Measurements from ENCODE around the gene WDR86.

WDR86 gene, protein sequence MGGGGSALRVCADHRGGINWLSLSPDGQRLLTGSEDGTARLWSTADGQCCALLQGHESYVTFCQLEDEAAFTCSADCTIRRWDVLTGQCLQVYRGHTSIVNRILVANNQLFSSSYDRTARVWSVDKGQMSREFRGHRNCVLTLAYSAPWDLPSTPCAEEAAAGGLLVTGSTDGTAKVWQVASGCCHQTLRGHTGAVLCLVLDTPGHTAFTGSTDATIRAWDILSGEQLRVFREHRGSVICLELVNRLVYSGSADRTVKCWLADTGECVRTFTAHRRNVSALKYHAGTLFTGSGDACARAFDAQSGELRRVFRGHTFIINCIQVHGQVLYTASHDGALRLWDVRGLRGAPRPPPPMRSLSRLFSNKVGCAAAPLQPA

DNA sequence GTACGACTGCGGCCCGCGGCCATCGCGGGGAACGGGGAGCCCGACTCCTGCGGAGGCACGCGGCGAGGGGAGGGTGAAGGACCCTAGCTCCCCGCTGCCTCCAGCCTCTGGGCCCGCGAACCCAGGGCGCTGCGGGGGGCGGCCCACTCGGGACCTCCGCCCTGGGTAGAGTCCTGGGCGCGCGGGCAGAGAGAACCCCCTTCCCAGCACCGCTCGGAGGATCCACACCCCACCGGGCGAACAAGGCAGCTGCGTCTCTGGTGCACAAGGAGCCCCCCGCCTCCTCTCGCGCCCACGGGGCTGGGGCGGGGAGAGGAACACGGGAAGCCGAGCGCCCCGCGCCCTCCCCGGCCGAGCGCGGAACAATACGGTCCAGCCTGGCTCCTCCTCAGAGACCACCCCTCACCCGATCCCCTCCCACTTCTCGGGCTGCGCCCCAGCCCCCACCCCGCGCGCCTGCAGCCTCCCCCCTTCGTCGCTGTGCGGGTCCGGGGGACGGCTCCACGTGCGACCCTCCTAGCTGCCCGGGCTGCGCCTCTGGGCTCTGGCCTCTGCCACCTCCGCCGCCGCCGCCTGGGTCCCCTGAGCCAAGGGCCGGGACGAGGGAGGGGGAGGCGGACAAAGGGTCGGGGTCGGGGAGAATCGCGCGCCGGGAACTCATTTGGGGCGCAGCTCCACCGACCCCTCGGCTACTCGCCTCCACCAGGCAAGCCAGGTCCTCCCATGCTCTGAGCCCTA lies at the start of gene WDR86:
Gene WDR86 (minus strand): TSS at position 372 of the 738 bp plus-strand sequence. CDS start 449 bp downstream, outside the sequence.
- DNase-seq (ENCODE audit: low read depth in 2 of 2, low spot score in 1 of 2), result no peak

DNA sequence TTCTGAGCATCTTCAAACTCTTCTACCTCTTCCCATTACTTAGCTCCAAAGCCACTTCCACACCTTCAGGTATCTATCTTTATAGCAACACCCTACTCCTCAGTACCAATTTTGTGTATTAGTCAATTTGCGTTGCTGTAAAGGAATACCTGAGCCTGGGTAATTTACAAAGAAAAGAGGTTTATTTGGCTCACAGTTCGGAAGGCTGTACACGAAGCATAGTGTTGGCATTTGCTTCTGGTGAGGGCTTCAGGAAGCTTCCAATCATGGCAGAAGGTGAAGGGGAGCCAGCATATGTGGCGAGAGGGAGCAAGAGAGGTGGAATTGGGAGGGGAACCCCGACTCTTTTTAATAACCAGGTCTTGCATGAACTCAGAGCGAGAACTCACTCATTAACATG lies 47.7 kb upstream of the WDR86 start:
- no peak for DNase-seq (ENCODE audit: low read depth in 2 of 2, low spot score in 1 of 2)

DNA sequence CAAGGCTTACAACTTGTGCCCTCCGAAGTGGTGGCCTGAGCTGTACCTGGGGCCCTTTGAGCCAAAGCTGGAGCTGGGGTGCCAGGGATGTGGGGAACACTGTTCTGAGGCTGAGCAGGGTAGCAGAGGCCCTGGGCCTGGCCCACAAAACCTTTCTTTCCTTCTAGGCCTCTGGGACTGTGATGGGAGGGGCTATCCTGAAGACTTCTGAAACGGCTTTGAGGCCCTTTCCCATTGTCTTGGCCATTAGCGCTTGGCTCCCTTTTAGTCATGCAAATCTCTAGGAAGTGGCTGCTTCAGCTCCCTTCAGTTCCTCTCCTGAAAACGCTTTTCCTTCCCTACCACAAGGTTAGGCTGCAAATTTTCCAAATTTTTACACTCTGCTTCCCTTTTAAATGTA lies 46.9 kb upstream of the WDR86 start:
- DNase-seq (ENCODE audit: low read depth in 2 of 2, low spot score in 1 of 2), result no peak

DNA sequence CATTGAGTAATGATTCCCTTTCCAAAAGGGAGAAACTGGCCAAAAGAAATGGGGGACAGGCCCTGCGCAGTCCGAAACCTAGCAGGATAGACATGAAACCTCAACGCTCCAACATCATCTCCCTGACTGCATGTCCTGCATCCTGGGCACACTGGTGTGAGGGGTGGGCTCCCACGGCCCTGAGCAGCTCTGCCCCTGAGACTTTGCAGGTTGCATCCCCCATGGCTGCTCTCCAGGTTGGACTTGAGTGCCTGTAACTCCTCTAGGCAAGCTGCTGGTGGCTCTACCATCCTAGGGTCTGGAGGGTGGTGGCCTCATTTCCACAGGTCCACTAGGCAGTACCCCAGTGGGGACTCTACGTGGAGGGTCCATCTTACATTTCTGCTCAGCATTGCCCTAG lies 46.4 kb upstream of the WDR86 start:
- DNase-seq (ENCODE audit: low read depth in 2 of 2, low spot score in 1 of 2), result no peak

DNA sequence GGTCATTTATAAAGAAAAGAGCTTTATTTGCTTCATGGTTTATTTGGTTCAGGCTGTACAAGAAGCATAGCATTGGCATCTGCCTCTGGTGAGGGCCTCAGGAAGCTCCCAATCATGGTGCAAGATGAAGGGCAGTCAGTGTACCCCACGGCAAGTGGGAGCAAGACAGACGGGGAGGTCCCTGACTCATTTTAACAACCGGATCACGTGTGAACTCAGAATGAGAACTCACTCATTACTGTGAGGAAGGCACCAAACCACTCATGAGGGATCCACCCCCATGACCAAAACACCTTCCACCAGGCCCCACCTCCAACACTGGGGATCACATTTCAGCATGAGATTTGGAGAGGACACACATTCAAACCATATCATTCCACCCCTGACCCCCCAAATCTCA lies 45.9 kb upstream of the WDR86 start:
- DNase-seq (ENCODE audit: low read depth in 2 of 2, low spot score in 1 of 2), result no peak

DNA sequence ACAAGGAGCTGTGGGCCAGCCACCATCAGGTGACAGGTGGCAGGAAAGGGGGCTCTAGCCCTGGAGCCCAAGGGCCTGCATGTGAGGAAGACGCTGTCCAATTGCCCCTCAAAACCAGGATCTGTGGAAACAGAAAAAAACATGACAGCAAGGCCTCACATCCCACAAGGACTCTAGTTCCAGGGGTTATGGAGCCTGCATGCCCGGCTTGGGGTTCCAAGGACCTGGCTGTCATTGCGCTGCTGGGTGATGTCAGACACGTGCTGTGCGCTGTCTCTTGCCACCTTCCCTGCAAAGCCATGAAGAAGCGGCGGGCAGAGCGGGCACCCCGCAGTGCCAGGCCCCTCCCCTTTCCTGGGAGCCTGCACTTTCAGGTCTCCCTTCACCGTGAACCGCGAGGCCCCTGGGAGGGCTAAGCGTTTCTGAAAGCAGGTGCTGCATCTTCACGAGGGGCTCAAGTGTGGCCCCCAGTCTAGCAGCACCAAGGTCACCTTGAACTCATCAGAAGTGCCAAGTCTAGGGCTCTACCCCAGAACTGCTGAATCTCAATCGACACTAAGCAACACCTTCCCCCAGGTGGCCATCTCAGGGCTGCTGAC lies 45.2 kb upstream of the WDR86 start:
- DNase-seq (ENCODE audit: low read depth in 2 of 2, low spot score in 1 of 2), result no peak

DNA sequence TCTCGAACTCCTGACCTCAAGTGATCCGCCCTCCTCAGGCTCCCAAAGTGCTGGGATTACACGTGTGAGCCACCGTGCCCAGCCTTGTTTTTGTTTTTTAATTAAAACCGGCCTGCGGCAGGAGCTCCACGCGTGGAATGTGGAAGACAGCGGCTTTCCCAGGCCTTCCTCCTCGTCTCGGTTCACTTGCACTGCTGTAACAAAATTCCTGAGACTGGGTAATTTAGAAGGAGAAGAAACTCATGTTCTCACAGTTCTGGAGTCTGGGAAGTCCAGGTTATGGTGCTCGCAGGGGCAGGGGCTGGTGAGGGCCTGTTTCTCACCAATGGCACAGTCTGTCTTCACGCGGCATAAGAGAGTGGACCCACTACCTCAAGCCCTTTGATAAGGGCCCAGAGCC lies 44.5 kb upstream of the WDR86 start:
- no peak for DNase-seq (ENCODE audit: low read depth in 2 of 2, low spot score in 1 of 2)

DNA sequence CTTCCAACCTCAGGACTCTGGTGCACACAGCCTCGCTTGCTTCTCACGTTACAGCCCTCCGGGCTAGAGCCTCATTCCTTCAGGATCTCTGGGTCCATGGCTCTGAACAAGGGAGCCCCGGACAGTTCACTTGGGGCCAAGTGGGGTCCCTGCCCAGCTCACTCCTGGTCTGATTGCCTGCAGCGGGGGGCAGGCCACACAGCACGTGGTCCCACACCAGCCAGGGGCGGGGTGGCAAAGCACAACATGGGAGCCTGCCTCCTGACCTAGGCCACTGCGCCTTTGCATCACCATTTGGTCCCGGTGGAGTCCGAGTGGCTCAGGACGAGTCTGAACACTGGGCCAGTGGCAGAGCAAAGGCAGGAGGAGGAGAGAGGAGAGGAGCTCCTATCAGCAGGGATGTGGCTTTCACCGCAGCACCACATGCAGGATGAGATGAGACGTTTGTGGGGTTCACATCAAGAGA lies 43.5 kb upstream of the WDR86 start:
- DNase-seq (ENCODE audit: low read depth in 2 of 2, low spot score in 1 of 2), result no peak

DNA sequence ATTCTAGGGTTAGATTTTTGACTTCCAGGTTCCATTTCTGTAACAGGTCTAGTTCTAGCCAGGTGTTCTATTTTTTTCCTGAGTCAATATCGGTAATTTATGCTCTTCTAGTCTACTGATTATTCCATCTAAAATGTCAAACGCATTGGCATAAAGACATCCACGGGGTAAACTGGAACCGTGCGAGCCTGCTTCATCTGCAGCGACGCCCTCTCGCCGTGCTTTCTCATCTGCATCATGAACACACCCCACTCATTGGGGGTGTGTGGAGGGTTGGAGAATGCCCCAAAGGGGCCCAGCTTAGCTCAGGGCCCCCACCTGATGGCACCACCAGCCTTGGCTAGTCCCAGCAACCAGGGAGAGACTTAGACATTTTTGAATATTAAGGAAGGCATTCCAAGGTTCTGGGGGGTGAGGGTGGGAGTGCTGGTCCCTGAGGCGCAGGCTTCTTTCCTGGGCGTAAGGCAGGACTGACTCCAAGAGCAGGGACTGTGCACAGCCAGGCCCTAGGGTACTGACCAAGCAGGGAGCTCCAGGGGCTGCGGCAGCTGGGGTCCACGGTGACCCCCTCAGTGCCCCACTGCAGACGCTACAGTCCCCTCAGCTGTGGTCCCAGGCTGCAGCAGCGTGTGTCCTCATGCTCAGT lies 43.0 kb upstream of the WDR86 start:
- DNase-seq (ENCODE audit: low read depth in 2 of 2, low spot score in 1 of 2), result no peak

DNA sequence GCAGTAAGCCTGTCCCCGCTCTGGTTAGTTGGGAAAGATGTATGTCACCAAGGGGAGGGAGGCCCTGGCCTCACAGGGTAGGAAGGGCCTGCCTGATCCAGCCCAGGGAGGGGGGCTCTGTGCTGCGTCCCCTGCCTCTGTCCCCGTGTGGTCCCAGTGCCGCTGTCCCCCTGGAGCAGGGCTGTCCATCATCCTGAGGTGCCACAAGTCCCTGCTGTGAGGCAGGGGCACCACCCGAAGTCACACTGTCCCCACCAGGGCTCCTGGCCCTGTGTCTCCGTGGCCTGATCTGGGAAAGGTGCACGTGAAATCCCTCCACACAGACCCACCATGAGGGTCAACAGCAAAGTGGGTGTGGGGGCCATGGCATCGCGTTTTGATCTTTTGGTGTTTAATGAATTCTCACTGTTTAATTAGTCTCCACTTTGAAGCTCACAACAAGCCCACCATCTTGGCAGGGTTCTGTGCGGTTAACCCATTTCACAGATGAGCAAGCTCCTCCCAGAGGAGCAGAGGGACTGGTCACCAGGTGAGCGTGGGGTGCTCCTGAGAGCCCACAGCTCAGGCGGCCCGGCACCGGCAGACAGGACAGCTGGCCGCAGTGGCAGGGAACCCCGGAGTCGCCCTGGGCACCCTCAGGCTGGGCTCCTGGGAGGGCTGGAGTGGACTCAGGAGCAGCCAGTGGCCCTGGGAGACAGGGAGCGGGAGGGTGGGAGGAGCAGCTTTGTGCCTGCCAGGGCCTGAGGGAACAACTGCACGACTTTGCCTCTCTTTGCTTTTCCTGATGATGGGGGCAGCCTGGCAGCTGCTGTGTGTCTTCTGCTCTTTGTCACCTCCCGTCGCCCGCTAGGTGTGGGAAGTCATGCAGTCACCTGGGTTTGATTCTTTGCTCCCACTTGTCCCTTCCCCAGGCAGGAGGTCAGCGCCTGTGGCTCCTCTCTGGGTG lies 42.1 kb upstream of the WDR86 start:
- no peak for DNase-seq (ENCODE audit: low read depth in 2 of 2, low spot score in 1 of 2)

DNA sequence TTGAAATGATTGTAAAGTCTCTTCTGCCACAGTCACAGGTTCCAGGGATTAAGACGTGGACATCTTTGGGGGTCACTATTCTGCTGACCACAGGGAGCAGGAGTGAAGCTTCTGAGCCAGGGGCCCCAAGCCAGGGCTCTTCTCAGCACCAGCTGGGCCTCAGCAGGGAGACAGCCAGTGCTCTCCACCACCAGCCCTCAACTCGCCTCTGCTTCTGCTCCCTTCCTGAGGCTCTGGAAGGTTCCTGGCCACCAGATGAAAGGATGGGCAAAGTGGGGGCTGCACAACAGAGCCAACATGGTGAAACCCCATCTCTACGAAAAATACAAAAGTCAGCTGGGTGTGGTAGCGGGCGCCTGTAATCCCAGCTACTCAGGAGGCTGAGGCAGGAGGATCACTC lies 41.3 kb upstream of the WDR86 start:
- no peak for DNase-seq (ENCODE audit: low read depth in 2 of 2, low spot score in 1 of 2)

DNA sequence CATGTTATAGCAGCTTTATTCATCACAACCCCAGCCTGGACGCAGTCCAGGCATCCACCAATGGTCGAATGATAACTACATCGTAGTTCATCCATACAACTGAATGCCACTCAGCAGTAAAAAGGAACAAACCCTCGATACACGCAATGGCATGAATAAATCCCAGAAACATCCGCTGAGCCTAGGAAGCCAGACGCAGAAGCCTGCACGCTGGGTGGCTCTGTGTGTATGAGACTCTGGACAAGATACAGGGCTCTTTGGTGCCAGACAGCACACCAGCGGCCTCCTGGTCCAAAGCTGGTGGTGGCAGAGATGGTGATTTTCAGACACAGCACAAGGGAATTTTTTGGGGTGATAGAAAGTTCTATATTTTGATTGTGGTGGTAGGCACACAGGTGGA lies 40.2 kb upstream of the WDR86 start:
- no peak for DNase-seq (ENCODE audit: low read depth in 2 of 2, low spot score in 1 of 2)

DNA sequence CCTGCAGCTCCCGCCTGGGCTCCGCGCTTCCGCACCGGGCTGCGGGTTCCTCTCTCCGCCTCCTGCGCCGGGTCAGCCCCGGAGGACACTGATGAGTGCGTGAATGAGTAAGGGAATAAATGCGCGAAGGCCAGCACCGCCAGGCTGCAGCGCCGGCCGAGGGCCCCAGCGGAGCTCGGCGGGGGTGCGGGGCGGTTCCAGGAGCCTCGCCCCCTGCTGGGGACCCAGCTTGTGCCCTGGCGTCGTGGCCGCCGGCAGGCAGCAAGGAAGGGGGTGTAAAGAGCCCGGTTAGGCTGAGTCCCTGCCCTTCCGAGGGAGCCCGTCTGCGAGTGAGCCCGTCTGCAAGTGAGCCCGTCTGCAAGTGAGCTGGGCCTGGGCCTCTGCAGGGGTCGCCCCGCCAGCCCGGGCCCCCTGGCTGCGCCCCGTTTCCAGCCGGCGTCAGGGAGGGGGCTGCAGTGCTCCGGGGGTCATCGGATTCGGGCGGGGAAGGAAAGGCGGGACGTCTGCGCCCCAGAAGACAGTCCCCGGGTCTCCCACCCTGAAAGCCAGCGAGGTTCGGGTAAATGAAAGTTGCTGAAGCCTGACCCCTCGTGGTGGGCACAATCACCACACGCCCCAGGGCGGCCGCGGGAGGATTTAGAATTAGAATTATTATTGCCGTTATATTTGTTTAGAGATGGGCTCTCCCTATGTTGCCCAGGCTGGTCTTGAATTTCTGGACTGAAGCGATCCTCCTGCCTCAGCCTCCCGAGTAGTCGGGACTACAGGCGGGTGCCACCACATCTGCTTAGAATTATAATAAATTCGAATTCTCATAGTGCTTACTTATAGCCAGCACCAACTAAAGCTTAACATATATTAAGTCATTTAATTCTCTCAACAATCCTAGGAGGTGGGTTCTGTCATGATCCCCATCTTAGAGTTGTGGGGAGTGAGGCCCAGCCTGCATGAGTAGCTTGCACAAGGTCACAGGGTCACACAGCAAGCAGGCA lies 38.7 kb upstream of the WDR86 start:
- DNase-seq (ENCODE audit: low read depth in 2 of 2, low spot score in 1 of 2), result peak; percentile 39 to 69

DNA sequence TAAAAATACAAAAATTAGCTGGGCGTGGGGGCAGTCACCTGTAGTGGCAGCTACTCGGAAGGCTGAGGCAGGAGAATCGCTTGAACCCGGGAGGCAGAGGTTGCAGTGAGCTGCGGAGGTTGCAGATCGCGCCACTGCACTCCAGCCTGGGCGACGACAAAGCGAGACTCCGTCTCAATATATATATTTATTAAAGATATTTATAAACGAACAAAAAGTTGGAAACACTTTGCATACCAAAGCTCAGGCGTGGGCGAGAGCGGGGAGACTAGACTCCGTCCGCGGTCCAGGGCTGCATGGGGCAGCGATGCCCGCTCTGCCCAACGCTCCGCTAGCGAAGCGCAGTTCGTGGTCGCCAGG lies 38.0 kb upstream of the WDR86 start:
- no peak for DNase-seq (ENCODE audit: low read depth in 2 of 2, low spot score in 1 of 2)

DNA sequence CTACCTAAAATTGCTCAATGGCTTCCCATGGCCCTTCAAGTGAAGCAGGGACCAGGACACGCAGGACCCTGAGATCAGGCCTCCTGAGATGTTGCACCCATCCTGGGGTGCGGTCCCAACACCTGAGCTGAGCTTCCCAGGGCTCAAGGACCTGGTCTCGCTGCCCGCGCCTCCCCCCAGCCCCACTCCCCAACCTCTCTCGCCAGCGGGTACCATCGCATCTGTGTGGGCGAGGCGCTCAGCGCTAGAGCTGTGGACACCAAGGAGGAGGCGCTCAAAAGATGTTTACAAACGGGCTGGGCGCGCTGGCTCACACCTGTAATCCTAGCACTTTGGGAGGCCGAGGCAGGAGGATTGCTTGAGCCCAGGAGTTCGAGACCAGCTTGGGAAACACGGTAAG lies 37.5 kb upstream of the WDR86 start:
- DNase-seq (ENCODE audit: low read depth in 2 of 2, low spot score in 1 of 2), result no peak

DNA sequence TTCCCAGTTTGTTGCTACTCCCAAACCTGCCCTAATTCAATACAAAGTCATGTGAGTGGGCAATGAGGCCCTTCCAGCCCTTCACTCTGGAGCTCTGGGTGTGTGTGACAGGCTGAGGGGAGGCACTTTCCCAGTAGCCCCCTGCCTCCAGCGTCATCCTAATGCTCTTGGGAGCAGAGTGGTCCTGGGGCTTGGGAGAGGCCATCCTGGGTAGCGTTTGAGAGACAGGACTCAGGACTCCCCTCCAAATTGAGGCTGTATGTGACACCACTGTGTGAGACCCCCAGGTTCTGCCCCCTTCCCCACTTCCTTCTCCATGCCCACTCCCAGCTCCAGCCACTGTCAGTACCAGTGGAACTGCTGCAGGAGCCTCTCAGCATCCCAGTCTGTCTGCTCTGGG lies 36.6 kb upstream of the WDR86 start:
- DNase-seq (ENCODE audit: low read depth in 2 of 2, low spot score in 1 of 2), result no peak

DNA sequence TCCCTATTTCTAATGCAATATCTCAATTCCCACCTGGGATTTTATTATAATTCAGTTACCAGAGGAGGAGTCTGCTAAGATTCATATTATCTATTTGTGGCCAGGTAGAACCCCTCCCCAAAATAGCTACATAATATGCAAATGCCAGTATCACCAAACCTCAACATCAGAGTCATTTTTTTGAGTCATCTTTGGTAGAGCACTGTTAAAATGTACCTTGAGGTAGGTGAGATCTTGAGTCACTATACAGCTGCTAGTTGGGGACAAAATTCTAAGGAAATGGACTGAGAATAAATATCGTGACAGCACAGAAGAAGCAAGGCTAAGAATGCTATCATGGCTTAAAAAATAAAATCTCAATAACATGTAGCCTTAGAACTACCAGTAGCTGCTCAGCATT lies 34.8 kb upstream of the WDR86 start:
- no peak for DNase-seq (ENCODE audit: low read depth in 2 of 2, low spot score in 1 of 2)

DNA sequence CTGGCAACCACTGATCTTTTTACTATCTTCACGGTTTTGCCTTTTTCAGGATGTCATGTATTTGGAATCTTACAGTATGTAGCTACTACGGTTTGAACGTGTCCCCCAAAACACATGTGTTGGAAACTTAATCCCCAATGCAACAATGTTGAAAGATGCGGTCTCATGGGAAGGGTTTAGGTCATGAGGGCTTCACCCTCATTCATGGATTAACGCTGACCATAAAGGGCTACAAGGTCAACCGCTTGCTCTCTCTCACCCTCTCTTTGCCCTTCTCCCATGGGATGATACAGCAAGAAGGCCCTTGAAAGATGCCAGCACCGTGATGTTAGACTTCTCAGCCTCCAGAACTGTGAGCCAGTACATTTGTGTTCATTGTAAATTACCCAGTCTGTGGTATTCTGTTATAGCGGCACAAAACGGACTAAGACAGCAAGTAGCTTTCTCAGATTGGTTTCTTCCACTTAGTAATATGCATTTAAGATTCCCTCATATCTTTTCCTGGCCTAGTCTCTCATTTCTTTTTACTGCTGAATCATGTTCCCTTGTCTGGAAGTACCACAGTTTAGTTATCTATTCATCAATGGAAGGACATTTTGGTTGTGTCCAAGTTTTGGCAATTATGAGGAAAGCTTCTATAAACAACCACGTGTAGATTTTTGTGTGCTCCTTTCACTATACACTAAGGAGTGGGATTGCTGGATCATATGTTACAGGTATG lies 33.1 kb upstream of the WDR86 start:
- no peak for DNase-seq (ENCODE audit: low read depth in 2 of 2, low spot score in 1 of 2)
